Sigmoid colon (tissue), 4 donors: ENCODE data around the gene POU6F2.
"Not testable (repeated sequence)": the region's sequence is repeated elsewhere in the genome, so short reads cannot be mapped to it uniquely, and the experiment has no call there.

ENCODE experiments used
- CTCF ChIP-seq, 4 experiments: fragments of 450-650 bp in 3 of 4; fragments of 200-600 bp in 1 of 4; IDR thresholded peaks; one replicate each; pipeline ENCODE4 v1.5.1; 2016 to 2019; ENCODE audit warnings: antibody characterized with exemption in 4 of 4, mild to moderate bottlenecking in 3 of 4, moderate library complexity in 2 of 4
- EP300 ChIP-seq, 4 donors: sonication (generic); formaldehyde crosslinking; IDR thresholded peaks; one replicate each; pipeline ENCODE4 v1.6.1; 2017; ENCODE audit warnings: antibody characterized with exemption in 4 of 4
- POLR2A ChIP-seq, 2 donors: fragments of 450-650 bp; IDR thresholded peaks; one replicate each; pipeline ENCODE4 v1.6.1; 2016; ENCODE audit warnings: antibody characterized with exemption in 2 of 2, mild to moderate bottlenecking in 2 of 2, moderate library complexity in 2 of 2

DNA sequence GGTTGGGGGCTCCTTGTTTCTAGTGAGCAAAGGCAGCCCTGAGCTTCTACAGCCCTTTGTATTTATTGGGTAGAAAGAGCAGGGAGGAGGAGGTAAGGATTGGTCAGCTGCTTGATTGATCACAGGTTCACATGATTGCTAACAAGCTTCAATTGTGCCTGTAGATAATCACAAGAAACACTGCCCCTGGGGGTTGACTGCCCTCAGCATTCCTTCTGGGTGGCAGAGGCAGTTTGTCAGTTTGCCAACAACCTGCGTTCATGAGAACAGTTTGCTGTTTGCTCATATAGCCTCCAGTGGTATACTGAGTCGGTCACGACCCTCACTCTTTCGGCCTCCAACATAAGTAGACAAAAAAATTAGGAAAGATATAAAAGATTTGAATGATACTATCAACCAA lies 30.2 kb upstream of the POU6F2 start:
- TF ChIP-seq EP300, POLR2A, CTCF (IDR thresholded peaks at IDR 0.05): not testable (repeated sequence)
